MM.1S (cell line): ENCODE measurements around the gene MGST3.

Experiments
- DNase-seq: peaks from one replicate; pipeline ENCODE4 v3.0.0-alpha.2; 2015
- H2AFZ ChIP-seq: fragments of 300-600 bp; sonication (generic); 2 replicates; pipeline ENCODE4 v1.6.0; 2016; ENCODE audit warnings: antibody characterized with exemption, low read length
- H3F3A ChIP-seq: fragments of 300-600 bp; sonication (generic); 2 replicates; pipeline ENCODE4 v1.6.1; 2016; ENCODE audit warnings: mild to moderate bottlenecking, antibody characterized with exemption, low read length, moderate library complexity, mixed read lengths; ENCODE audit not compliant: insufficient read depth
- H3K27ac ChIP-seq: fragments of 300-600 bp; sonication (generic); 2 replicates; pipeline ENCODE4 v1.5.1; 2016; ENCODE audit warnings: mild to moderate bottlenecking, low read length
- H3K27me3 ChIP-seq: fragments of 300-600 bp; sonication (generic); replicated peaks from 2 replicates; pipeline ENCODE4 v1.6.0; 2016; ENCODE audit warnings: low read length; ENCODE audit not compliant: insufficient read depth
- H3K36me3 ChIP-seq: fragments of 300-600 bp; sonication (generic); replicated peaks from 2 replicates; pipeline ENCODE4 v1.6.1; 2016; ENCODE audit warnings: mild to moderate bottlenecking, low read length, mixed read lengths; ENCODE audit not compliant: insufficient read depth
- H3K4me1 ChIP-seq: fragments of 300-600 bp; sonication (generic); 2 replicates; pipeline ENCODE4 v1.6.1; 2016; ENCODE audit warnings: low read length, mixed read lengths
- H3K4me2 ChIP-seq: fragments of 300-600 bp; sonication (generic); 2 replicates; pipeline ENCODE4 v1.6.0; 2016; ENCODE audit warnings: low read depth, low read length
- H3K4me3 ChIP-seq: fragments of 300-600 bp; sonication (generic); 2 replicates; pipeline ENCODE4 v1.5.1; 2016; ENCODE audit warnings: low read length, mixed read lengths
- H3K79me2 ChIP-seq: fragments of 300-600 bp; sonication (generic); 2 replicates; pipeline ENCODE4 v1.6.1; 2016; ENCODE audit warnings: mixed run types, low read length, mixed read lengths
- H3K9ac ChIP-seq: fragments of 300-600 bp; sonication (generic); 2 replicates; pipeline ENCODE4 v1.6.1; 2016; ENCODE audit warnings: low read length, mixed read lengths
- H3K9me2 ChIP-seq: fragments of 300-600 bp; sonication (generic); replicated peaks from 2 replicates; pipeline ENCODE4 v1.6.1; 2016; ENCODE audit warnings: mild to moderate bottlenecking, low read length, mixed read lengths; ENCODE audit not compliant: insufficient read depth
- H3K9me3 ChIP-seq: fragments of 300-600 bp; sonication (generic); replicated peaks from 2 replicates; pipeline ENCODE4 v1.6.1; 2016; ENCODE audit warnings: mild to moderate bottlenecking, low read length, mixed read lengths; ENCODE audit not compliant: insufficient read depth
- H4K20me1 ChIP-seq: fragments of 300-600 bp; sonication (generic); 2 replicates; pipeline ENCODE4 v1.6.1; 2016; ENCODE audit warnings: mild to moderate bottlenecking, low read length, moderate library complexity, mixed read lengths; ENCODE audit not compliant: insufficient read depth
- EZH2 ChIP-seq: fragments of 300-600 bp; sonication (generic); optimal IDR thresholded peaks from 2 replicates; pipeline ENCODE3; 2017; ENCODE audit warnings: low read depth, mild to moderate bottlenecking, antibody characterized with exemption, low read length, mixed read lengths
- EZH2phosphoT487 ChIP-seq: fragments of 300-600 bp; sonication (generic); IDR thresholded peaks from 2 replicates; pipeline ENCODE4 v1.6.1; 2018; ENCODE audit warnings: antibody characterized with exemption, low read length
- TF ChIP-seq, protein P1 (sequence below): fragments of 300-600 bp; sonication (generic); IDR thresholded peaks from 2 replicates; pipeline ENCODE4 v1.5.1; 2016; ENCODE audit warnings: antibody characterized with exemption, low read length, mixed read lengths

The MGST3 gene

DNA sequence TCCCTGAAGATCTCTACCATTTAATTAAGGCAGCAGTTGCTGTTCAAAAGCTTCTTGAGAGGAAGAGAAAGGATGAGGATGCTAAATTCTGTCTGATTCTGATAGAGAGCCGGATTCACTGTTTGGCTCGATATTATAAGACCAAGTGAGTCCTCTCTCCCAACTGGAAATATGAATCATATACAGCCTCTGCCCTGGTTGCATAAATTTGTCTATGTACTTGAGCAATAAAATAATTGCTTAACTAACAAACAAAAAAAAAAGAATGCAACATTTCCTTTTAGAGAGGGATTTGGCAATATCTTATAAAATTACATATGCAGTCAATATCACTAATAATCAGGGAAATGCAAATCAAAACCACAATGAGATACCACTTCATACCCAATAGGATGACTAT is 40.5 kb downstream of the MGST3 start:
- Histone ChIP-seq H4K20me1 (no peaks in the 10 kb centered on the region), H3K9me3 (no peaks in the 10 kb centered on the region), H3K9ac (no peak overlapping the region), H3F3A (no peaks in the 10 kb centered on the region), H2AFZ (no peak overlapping the region), H3K36me3 (0 out of 2 replicates have a peak, but pooled peaks cover 6% of the 10 kb centered on the region), H3K4me2 (no peak overlapping the region), H3K4me1 (no peaks in the 10 kb centered on the region), H3K27me3 (no peaks in the 10 kb centered on the region), H3K9me2 (no peaks in the 10 kb centered on the region), H3K27ac (no peak overlapping the region), H3K79me2 (0 out of 2 replicates have a peak, but pooled peaks cover 4% of the 10 kb centered on the region), H3K4me3 (no peak overlapping the region)
- DNase-seq, result no peak
- TF ChIP-seq EZH2 (no peak), EZH2phosphoT487 (no peak)
- TF ChIP-seq, protein P1, sequence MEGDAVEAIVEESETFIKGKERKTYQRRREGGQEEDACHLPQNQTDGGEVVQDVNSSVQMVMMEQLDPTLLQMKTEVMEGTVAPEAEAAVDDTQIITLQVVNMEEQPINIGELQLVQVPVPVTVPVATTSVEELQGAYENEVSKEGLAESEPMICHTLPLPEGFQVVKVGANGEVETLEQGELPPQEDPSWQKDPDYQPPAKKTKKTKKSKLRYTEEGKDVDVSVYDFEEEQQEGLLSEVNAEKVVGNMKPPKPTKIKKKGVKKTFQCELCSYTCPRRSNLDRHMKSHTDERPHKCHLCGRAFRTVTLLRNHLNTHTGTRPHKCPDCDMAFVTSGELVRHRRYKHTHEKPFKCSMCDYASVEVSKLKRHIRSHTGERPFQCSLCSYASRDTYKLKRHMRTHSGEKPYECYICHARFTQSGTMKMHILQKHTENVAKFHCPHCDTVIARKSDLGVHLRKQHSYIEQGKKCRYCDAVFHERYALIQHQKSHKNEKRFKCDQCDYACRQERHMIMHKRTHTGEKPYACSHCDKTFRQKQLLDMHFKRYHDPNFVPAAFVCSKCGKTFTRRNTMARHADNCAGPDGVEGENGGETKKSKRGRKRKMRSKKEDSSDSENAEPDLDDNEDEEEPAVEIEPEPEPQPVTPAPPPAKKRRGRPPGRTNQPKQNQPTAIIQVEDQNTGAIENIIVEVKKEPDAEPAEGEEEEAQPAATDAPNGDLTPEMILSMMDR, result no peak

DNA sequence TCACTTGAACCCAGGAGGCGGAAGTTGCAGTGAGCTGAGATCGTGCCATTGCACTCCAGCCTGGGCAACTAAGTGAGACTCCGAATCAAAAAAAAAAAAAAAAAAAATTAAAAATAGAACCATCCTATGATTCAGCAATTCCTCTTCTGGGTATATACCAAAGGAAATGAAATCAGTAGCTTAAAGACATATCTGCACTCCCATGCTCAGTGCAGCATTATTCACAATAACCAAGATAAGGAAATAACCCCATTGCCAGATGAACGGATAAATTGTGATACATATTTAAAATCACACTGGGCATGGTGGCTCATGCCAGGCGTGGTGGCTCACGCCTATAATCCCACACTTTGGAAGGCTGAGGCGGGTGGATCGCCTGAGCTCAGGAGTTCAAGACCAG is 43.6 kb downstream of the MGST3 start:
- Histone ChIP-seq H3K27me3 (no peaks in the 10 kb centered on the region), H4K20me1 (no peaks in the 10 kb centered on the region), H3K9me2 (no peaks in the 10 kb centered on the region), H3K9me3 (no peaks in the 10 kb centered on the region), H3K36me3 (0 out of 2 replicates have a peak, but pooled peaks cover 5% of the 10 kb centered on the region), H3K4me1 (no peaks in the 10 kb centered on the region), H3F3A (no peaks in the 10 kb centered on the region), H3K9ac (no peak overlapping the region), H2AFZ (no peak overlapping the region), H3K79me2 (0 out of 2 replicates have a peak, but pooled peaks cover 4% of the 10 kb centered on the region), H3K4me3 (no peak overlapping the region), H3K4me2 (no peak overlapping the region), H3K27ac (no peak overlapping the region)
- TF ChIP-seq, protein P1, result no peak
- no peak for TF ChIP-seq EZH2phosphoT487
- TF ChIP-seq EZH2, result no peak
- DNase-seq, result no peak

DNA sequence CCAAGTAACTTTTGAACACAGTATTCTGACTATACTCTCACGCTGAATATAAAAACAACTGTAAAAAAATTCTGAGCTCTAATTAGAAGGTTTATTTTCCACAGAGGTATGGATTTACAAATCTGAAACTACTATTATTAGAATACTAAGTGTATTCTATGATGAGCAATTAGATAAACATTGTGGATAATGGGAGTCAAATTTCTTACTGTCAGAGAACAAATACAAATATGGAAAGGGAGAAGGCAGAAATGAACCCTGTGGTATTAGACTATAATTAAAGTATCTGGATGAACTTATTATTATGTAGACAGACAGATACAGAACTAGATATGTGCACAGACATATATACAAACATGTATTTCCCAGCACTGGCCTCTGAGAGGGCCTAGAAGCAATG is 44.8 kb downstream of the MGST3 start:
- no peaks in the 10 kb centered on the region for H3F3A ChIP-seq
- H3K4me2 ChIP-seq, result no peak overlapping the region
- no peaks in the 10 kb centered on the region for H3K27me3 ChIP-seq
- no peak overlapping the region for H2AFZ ChIP-seq
- TF ChIP-seq EZH2, result no peak
- no peak for TF ChIP-seq EZH2phosphoT487
- TF ChIP-seq, protein P1, result no peak
- no peaks in the 10 kb centered on the region for H3K9me2 ChIP-seq
- H3K79me2 ChIP-seq, result 0 out of 2 replicates have a peak, but pooled peaks cover 4% of the 10 kb centered on the region
- H3K9ac ChIP-seq, result no peak overlapping the region
- no peak overlapping the region for H3K4me3 ChIP-seq
- no peak overlapping the region for H3K27ac ChIP-seq
- 0 out of 2 replicates have a peak, but pooled peaks cover 5% of the 10 kb centered on the region for H3K36me3 ChIP-seq
- no peaks in the 10 kb centered on the region for H3K9me3 ChIP-seq
- no peaks in the 10 kb centered on the region for H3K4me1 ChIP-seq
- H4K20me1 ChIP-seq, result no peaks in the 10 kb centered on the region
- no peak for DNase-seq
